PC-3 (cell line): ENCODE results near the gene PCDH15. TPM values are rescaled to one million over a fixed set of nuclear protein-coding genes. Genes with fewer than 3 reads are reported as not detected.

Source experiments
- ATAC-seq: fragments of 200-7000 bp; cut with Tn5 transposase; 2 replicates; pipeline ENCODE4 v1.9.1; 2020; ENCODE audit warnings: mild to moderate bottlenecking, moderate library complexity
- BruUV-seq: library from RNA; stranded (reverse); fragments of 400-500 nt; replicated peaks from 2 replicates; lab custom pipeline; 2021; lab: Mats Ljungman, UMichigan
- CTCF ChIA-PET: fragments of 300-600 bp; sonication (Branson Sonifier 250); formaldehyde crosslinking; loops from one replicate; lab custom pipeline; 2022; ENCODE audit warnings: antibody characterized with exemption; lab: Charles Lee
- POLR2A ChIA-PET: fragments of 300-600 bp; sonication (Branson Sonifier 250); formaldehyde crosslinking; loops from one replicate; lab custom pipeline; 2022; ENCODE audit warnings: antibody characterized with exemption; ENCODE audit not compliant: unreplicated experiment; lab: Charles Lee
- DNase-seq: peaks from one replicate; pipeline ENCODE4 v3.0.0-alpha.2; 2015
- H2AFZ ChIP-seq: fragments of 300-600 bp; sonication (generic); 2 replicates; pipeline ENCODE4 v1.6.0; 2016; ENCODE audit warnings: antibody characterized with exemption, low read length
- H3F3A ChIP-seq: fragments of 300-600 bp; sonication (generic); one replicate; pipeline ENCODE4 v1.6.0; 2017; ENCODE audit warnings: antibody characterized with exemption, low read length, control low read depth, mild to moderate bottlenecking; ENCODE audit not compliant: unreplicated experiment
- H3K27ac ChIP-seq: fragments of 300-600 bp; sonication (generic); 2 replicates; pipeline ENCODE4 v1.5.1; 2016; ENCODE audit warnings: mild to moderate bottlenecking, low read length
- H3K27me3 ChIP-seq: fragments of 300-600 bp; sonication (generic); 2 replicates; pipeline ENCODE4 v1.6.1; 2016; ENCODE audit warnings: low read length, mixed read lengths
- H3K36me3 ChIP-seq: fragments of 300-600 bp; sonication (generic); 2 replicates; pipeline ENCODE4 v1.6.1; 2016; ENCODE audit warnings: low read depth, mixed run types, low read length, mixed read lengths
- H3K4me1 ChIP-seq: fragments of 300-600 bp; sonication (generic); 2 replicates; pipeline ENCODE4 v1.5.1; 2016; ENCODE audit warnings: low read length; ENCODE audit not compliant: insufficient read depth
- H3K4me2 ChIP-seq: fragments of 300-600 bp; sonication (generic); 2 replicates; pipeline ENCODE4 v1.6.0; 2016; ENCODE audit warnings: low read length
- H3K4me3 ChIP-seq: fragments of 300-600 bp; sonication (generic); 2 replicates; pipeline ENCODE4 v1.5.1; 2016; ENCODE audit warnings: mild to moderate bottlenecking, low read length, mixed read lengths
- H3K79me2 ChIP-seq: fragments of 300-600 bp; sonication (generic); 2 replicates; pipeline ENCODE4 v1.6.1; 2017; ENCODE audit warnings: low read length, mixed read lengths
- H3K9ac ChIP-seq: fragments of 300-600 bp; sonication (generic); 2 replicates; pipeline ENCODE4 v1.6.0; 2016; ENCODE audit warnings: mild to moderate bottlenecking, low read length
- H3K9me2 ChIP-seq: fragments of 300-600 bp; sonication (generic); replicated peaks from 2 replicates; pipeline ENCODE4 v1.6.1; 2016; ENCODE audit warnings: mixed run types, low read length, mixed read lengths
- H3K9me3 ChIP-seq: fragments of 300-600 bp; sonication (generic); 2 replicates; pipeline ENCODE4 v1.6.1; 2016; ENCODE audit warnings: low read length, mixed read lengths
- H4K20me1 ChIP-seq: fragments of 300-600 bp; sonication (generic); 2 replicates; pipeline ENCODE4 v1.6.1; 2016; ENCODE audit warnings: low read length, mixed read lengths
- CTCF ChIP-seq: fragments of 300-600 bp; sonication (generic); conservative IDR thresholded peaks from 2 replicates; pipeline ENCODE4 v1.5.1; 2017; ENCODE audit warnings: antibody characterized with exemption, low read depth, mild to moderate bottlenecking, low read length
- EZH2 ChIP-seq: fragments of 300-600 bp; sonication (generic); IDR thresholded peaks from one replicate; pipeline ENCODE4 v1.6.1; 2017; ENCODE audit warnings: antibody characterized with exemption, mild to moderate bottlenecking, low read length; ENCODE audit not compliant: unreplicated experiment
- EZH2phosphoT487 ChIP-seq: fragments of 300-600 bp; sonication (generic); IDR thresholded peaks from 2 replicates; pipeline ENCODE4 v1.6.1; 2018; ENCODE audit warnings: mild to moderate bottlenecking, antibody characterized with exemption, low read length, borderline replicate concordance
- intact Hi-C: fragments of 100-400 bp; cut with micrococcal nuclease; formaldehyde crosslinking; loops from 2 replicates; pipeline ENCODE4 v1.9.0; 2023
- total RNA-seq: library from RNA; depleted of rRNA; stranded (reverse); fragments of >200 nt; gene quantifications from 2 replicates; pipeline ENCODE4 v1.2.3, GENCODE V29; 2014

The PCDH15 gene
- total RNA-seq, 1 experiment from 2014 or later = not detected

- POLR2A ChIA-PET = no interaction called here
- no peaks in the 10 kb centered on the region for H3K9me2 ChIP-seq
These were observed 98.2 kb downstream of the PCDH15 start for GRCh38 chr10:54702583-54703485.

GRCh38 chr10:54691331-54691730 lies 109.7 kb downstream of the PCDH15 start:
- Histone ChIP-seq H3K4me1 (no peaks in the 10 kb centered on the region), H3K9me2 (no peaks in the 10 kb centered on the region), H4K20me1 (no peaks in the 10 kb centered on the region), H3K9ac (no peak overlapping the region), H3K4me2 (no peak overlapping the region), H3F3A (no peaks in the 10 kb centered on the region), H2AFZ (no peak overlapping the region), H3K27me3 (no peaks in the 10 kb centered on the region), H3K36me3 (no peaks in the 10 kb centered on the region), H3K9me3 (0 out of 2 replicates have a peak, but pooled peaks cover 8% of the 10 kb centered on the region), H3K27ac (no peak overlapping the region), H3K4me3 (no peak overlapping the region), H3K79me2 (no peaks in the 10 kb centered on the region)
- intact Hi-C loops = no loop called here
- ATAC-seq (no peak), DNase-seq (no peak)
- CTCF ChIA-PET = interaction anchor here (1.0 kb wide), 1 partner anchor 110 kb away, joined by 3 read pairs; no protein-coding TSS in a partner anchor
- TF ChIP-seq CTCF (no peak), EZH2 (no peak), EZH2phosphoT487 (no peak)
- no TSS peak for BruUV-seq
- POLR2A ChIA-PET = interaction anchor here (0.6 kb wide), 1 partner anchor 621 kb away, joined by 5 read pairs; no protein-coding TSS in a partner anchor

More at GRCh38 chr10:54702583-54703485, 98.2 kb downstream of the PCDH15 start:
- no peak overlapping the region for H2AFZ ChIP-seq
- no peak overlapping the region for H3K4me3 ChIP-seq
- no peaks in the 10 kb centered on the region for H3F3A ChIP-seq
- H3K27ac ChIP-seq = no peak overlapping the region
- no peak overlapping the region for H3K9ac ChIP-seq
- ATAC-seq (peak; percentile 37; the same call in 1 of the 2 replicates), DNase-seq (peak; percentile 45)
- intact Hi-C loops = no loop called here
- H3K79me2 ChIP-seq = no peaks in the 10 kb centered on the region
- H4K20me1 ChIP-seq = no peaks in the 10 kb centered on the region
- CTCF ChIA-PET = no interaction called here
- no peaks in the 10 kb centered on the region for H3K4me1 ChIP-seq
- H3K27me3 ChIP-seq = no peaks in the 10 kb centered on the region
- no peaks in the 10 kb centered on the region for H3K36me3 ChIP-seq
- no peak overlapping the region for H3K4me2 ChIP-seq
- TF ChIP-seq CTCF (no peak), EZH2phosphoT487 (no peak), EZH2 (no peak)
- BruUV-seq = no TSS peak
- 0 out of 2 replicates have a peak, but pooled peaks cover 4% of the 10 kb centered on the region for H3K9me3 ChIP-seq
